A549 (cell line): ENCODE results near the gene ACSF3. TPM values are rescaled to one million over a fixed set of nuclear protein-coding genes. Genes with fewer than 3 reads are reported as not detected.

Source experiments
- ATAC-seq, 2 experiments: fragments of 200-7000 bp in 1 of 2; fragments of >200 bp in 1 of 2; cut with Nextera tagmentation in 1 of 2; cut with Tn5 transposase in 1 of 2; 3 replicates each; pipeline versions ENCODE4 v1.8.0 to v1.9.1; 2018 to 2020; ENCODE audit warnings: mild to moderate bottlenecking in 1 of 2, moderate library complexity in 1 of 2
- CTCF ChIA-PET: fragments of 300-600 bp; sonication (Branson Sonifier 250); formaldehyde crosslinking; extraction: SDS; loops from one replicate; lab custom pipeline; 2021; ENCODE audit warnings: antibody characterized with exemption, inconsistent platforms; lab: Yijun Ruan, JAX
- POLR2A ChIA-PET: fragments of 350-600 bp; formaldehyde crosslinking; extraction: SDS; loops from one replicate; lab custom pipeline; 2021; ENCODE audit warnings: antibody characterized with exemption, inconsistent platforms; lab: Yijun Ruan, JAX
- DNase-seq, 2 experiments: peaks; one replicate each; pipeline versions ENCODE4 v3.0.0 to v3.0.0-alpha.2; 2011 to 2016; ENCODE audit warnings: low read depth in 1 of 2, low spot score in 1 of 2
- FAIRE-seq: peaks from 2 replicates; lab custom pipeline; 2011; peaks lifted over from hg19 to GRCh38; lab: Jason Lieb, UNC
- H3K27ac ChIP-seq, 2 experiments: fragments of >200 bp; sonication (Bioruptor Twin); formaldehyde crosslinking; 3 replicates each; pipeline ENCODE4 v1.5.1; 2016 to 2017
- H3K4me1 ChIP-seq: fragments of >200 bp; sonication (Bioruptor Twin); formaldehyde crosslinking; 3 replicates; pipeline ENCODE4 v1.6.1; 2016
- H3K4me2 ChIP-seq: fragments of >200 bp; sonication (Bioruptor Twin); formaldehyde crosslinking; 3 replicates; pipeline ENCODE4 v1.6.1; 2016
- H3K4me3 ChIP-seq: fragments of >200 bp; sonication (Bioruptor Twin); formaldehyde crosslinking; 3 replicates; pipeline ENCODE4 v1.5.1; 2016
- H3K9me3 ChIP-seq: fragments of >200 bp; sonication (Bioruptor Twin); formaldehyde crosslinking; 3 replicates; pipeline ENCODE4 v1.6.1; 2016
- ATOH8 ChIP-seq: fragments of 250-450 bp; sonication (Bioruptor Pico); IDR thresholded peaks from 2 replicates; pipeline ENCODE4 v1.5.0; 2020; ENCODE audit warnings: low read depth, mild to moderate bottlenecking, moderate library complexity
- CBX2 ChIP-seq: fragments of 200-600 bp; sonication (generic); IDR thresholded peaks from 2 replicates; pipeline ENCODE4 v1.6.1; 2016; ENCODE audit warnings: low read depth, mild to moderate bottlenecking, borderline replicate concordance
- CEBPB ChIP-seq, 2 experiments: fragments of >200 bp in 1 of 2; sonication (Bioruptor Twin) in 1 of 2; formaldehyde crosslinking in 1 of 2; IDR thresholded peaks; 2 replicates each; pipeline ENCODE4 v1.6.1; 2012 to 2016
- CHD2 ChIP-seq: fragments of 150-350 bp; IDR thresholded peaks from 2 replicates; pipeline ENCODE4 v1.6.1; 2014; ENCODE audit warnings: low read length; ENCODE audit not compliant: partially characterized antibody
- E2F6 ChIP-seq: IDR thresholded peaks from 2 replicates; pipeline ENCODE4 v1.6.1; 2012; ENCODE audit warnings: low read depth, borderline replicate concordance
- FOSB ChIP-seq: fragments of 250-450 bp; sonication (Bioruptor Pico); IDR thresholded peaks from 2 replicates; pipeline ENCODE4 v1.5.0; 2020; ENCODE audit warnings: mild to moderate bottlenecking, moderate library complexity
- FOSL2 ChIP-seq, 2 experiments: fragments of 450-650 bp in 1 of 2; fragments of >200 bp in 1 of 2; sonication (Bioruptor Twin) in 1 of 2; formaldehyde crosslinking; IDR thresholded peaks; 2 replicates each; pipeline versions ENCODE4 v1.5.0 to v1.6.1; 2016 to 2020; ENCODE audit warnings: mild to moderate bottlenecking in 1 of 2, moderate library complexity in 1 of 2
- GATA3 ChIP-seq: IDR thresholded peaks from 2 replicates; pipeline ENCODE4 v1.6.1; 2012; ENCODE audit warnings: borderline replicate concordance
- HDAC2 ChIP-seq: fragments of 200-600 bp; sonication (generic); IDR thresholded peaks from 2 replicates; pipeline ENCODE4 v1.6.1; 2016
- HES2 ChIP-seq: fragments of >200 bp; sonication (Bioruptor Twin); formaldehyde crosslinking; IDR thresholded peaks from 2 replicates; pipeline ENCODE4 v1.6.1; 2016
- KDM1A ChIP-seq: fragments of 200-600 bp; sonication (generic); IDR thresholded peaks from 2 replicates; pipeline ENCODE4 v1.6.1; 2016; ENCODE audit warnings: low read depth, mild to moderate bottlenecking
- KDM5A ChIP-seq: fragments of 200-600 bp; sonication (generic); IDR thresholded peaks from 2 replicates; pipeline ENCODE4 v1.6.1; 2016; ENCODE audit warnings: antibody characterized with exemption, mild to moderate bottlenecking
- MAFK ChIP-seq: fragments of 450-650 bp; IDR thresholded peaks from 2 replicates; pipeline ENCODE4 v1.6.1; 2014; ENCODE audit not compliant: partially characterized antibody
- MAZ ChIP-seq: fragments of 150-350 bp; IDR thresholded peaks from 2 replicates; pipeline ENCODE4 v1.6.1; 2014; ENCODE audit warnings: antibody characterized with exemption, low read depth, low read length, borderline replicate concordance
- NFE2L2 ChIP-seq: fragments of 150-350 bp; conservative IDR thresholded peaks from 2 replicates; pipeline ENCODE4 v1.6.1; 2014; ENCODE audit warnings: low read length
- NPAS2 ChIP-seq: fragments of 250-450 bp; sonication (Bioruptor Pico); IDR thresholded peaks from 2 replicates; pipeline ENCODE4 v1.8.0; 2022; ENCODE audit warnings: mild to moderate bottlenecking, moderate library complexity, borderline replicate concordance
- NR3C1 ChIP-seq: fragments of >200 bp; sonication (Bioruptor Twin); formaldehyde crosslinking; IDR thresholded peaks from 3 replicates; pipeline ENCODE4 v1.6.1; 2017
- PBX3 ChIP-seq: IDR thresholded peaks from 2 replicates; pipeline ENCODE4 v1.6.1; 2012
- POLR2A ChIP-seq: IDR thresholded peaks from 2 replicates; pipeline ENCODE4 v1.6.1; 2012; ENCODE audit warnings: mild to moderate bottlenecking, low read length
- POLR2AphosphoS2 ChIP-seq: conservative IDR thresholded peaks from 2 replicates; pipeline ENCODE4 v1.6.1; 2012; ENCODE audit warnings: low read length, improper control_type of control experiment, inconsistent platforms
- SREBF2 ChIP-seq: fragments of 450-650 bp; IDR thresholded peaks from 2 replicates; pipeline ENCODE4 v1.6.1; 2014; ENCODE audit warnings: mild to moderate bottlenecking, moderate library complexity
- TP53 ChIP-seq: fragments of 250-450 bp; sonication (Bioruptor Pico); IDR thresholded peaks from 2 replicates; pipeline ENCODE4 v1.5.0; 2021; ENCODE audit warnings: mild to moderate bottlenecking, moderate library complexity
- ZC3H11A ChIP-seq: fragments of 450-650 bp; IDR thresholded peaks from 2 replicates; pipeline ENCODE4 v1.6.1; 2014; ENCODE audit warnings: antibody characterized with exemption, mild to moderate bottlenecking
- ZNF302 ChIP-seq: fragments of 250-450 bp; sonication (Bioruptor Pico); IDR thresholded peaks from 2 replicates; pipeline ENCODE4 v1.9.0; 2021; ENCODE audit warnings: inconsistent platforms, mild to moderate bottlenecking, moderate library complexity
- WGBS: methylation state at CpG from one replicate; pipeline ENCODE4 v1.1.6; 2017; ENCODE audit errors: missing lambda C conversion rate; 5-methylcytosine and 5-hydroxymethylcytosine counted together
- polyA plus RNA-seq, 4 experiments: library from polyadenylated mRNA; depleted of rRNA in 3 of 4; stranded (reverse); fragments of >200 nt; fragmentation: RNase III in 1 of 4; extraction: RNeasy Plus Mini Kit Qiagen cat#74134 plus additional on column Dnase treatment in 1 of 4; gene quantifications; 2 replicates in 3 of 4; 3 replicates in 1 of 4; pipeline ENCODE4 v1.2.3, GENCODE V29; 2011 to 2017
- TF ChIP-seq, protein P1 (sequence below): fragments of 450-650 bp; IDR thresholded peaks from 2 replicates; pipeline ENCODE4 v1.6.1; 2014; ENCODE audit warnings: antibody characterized with exemption
- TF ChIP-seq, protein P2 (sequence below): IDR thresholded peaks from 2 replicates; pipeline ENCODE4 v1.6.1; 2012
- TF ChIP-seq, protein P3 (sequence below): fragments of 250-450 bp; sonication (Bioruptor Pico); IDR thresholded peaks from 2 replicates; pipeline ENCODE4 v1.5.0; 2021; ENCODE audit warnings: mild to moderate bottlenecking, moderate library complexity, borderline replicate concordance
- TF ChIP-seq, protein P4 (sequence below): fragments of >200 bp; sonication (Bioruptor Twin); formaldehyde crosslinking; IDR thresholded peaks from 3 replicates; pipeline ENCODE4 v1.6.1; 2016

The ACSF3 gene
- polyA plus RNA-seq, 2 of the 4 experiments (the other 2 are of a cell fraction) = 9.8 to 13.1 TPM

GRCh38 chr16:89063768-89064320 lies 29.8 kb upstream of the ACSF3 start:
- ATAC-seq = no peak
- no peak for FAIRE-seq
- no peak overlapping the region for H3K4me3 ChIP-seq

GRCh38 chr16:89064606-89065457 lies 28.8 kb upstream of the ACSF3 start:
- no peak for TF ChIP-seq POLR2A
- TF ChIP-seq PBX3 = no peak
- no peak for TF ChIP-seq ZNF302
- no peak for TF ChIP-seq SREBF2
- TF ChIP-seq GATA3 = no peak
- no peak for TF ChIP-seq POLR2AphosphoS2
- no peak for TF ChIP-seq HES2
- TF ChIP-seq, protein P1, sequence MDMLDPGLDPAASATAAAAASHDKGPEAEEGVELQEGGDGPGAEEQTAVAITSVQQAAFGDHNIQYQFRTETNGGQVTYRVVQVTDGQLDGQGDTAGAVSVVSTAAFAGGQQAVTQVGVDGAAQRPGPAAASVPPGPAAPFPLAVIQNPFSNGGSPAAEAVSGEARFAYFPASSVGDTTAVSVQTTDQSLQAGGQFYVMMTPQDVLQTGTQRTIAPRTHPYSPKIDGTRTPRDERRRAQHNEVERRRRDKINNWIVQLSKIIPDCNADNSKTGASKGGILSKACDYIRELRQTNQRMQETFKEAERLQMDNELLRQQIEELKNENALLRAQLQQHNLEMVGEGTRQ = no peak
- TF ChIP-seq NPAS2 = no peak
- no peak for TF ChIP-seq MAFK
- TF ChIP-seq NR3C1 = no peak
- no peak for TF ChIP-seq E2F6
- TF ChIP-seq CEBPB (IDR thresholded peaks at IDR 0.05) = no peak
- TF ChIP-seq CHD2 = no peak
- no peak for TF ChIP-seq MAZ
- Histone ChIP-seq H3K9me3 (no peaks in the 10 kb centered on the region), H3K4me2 (no peak overlapping the region), H3K4me1 (no peaks in the 10 kb centered on the region), H3K27ac (no peak overlapping the region), H3K4me3 (no peak overlapping the region)
- no peak for FAIRE-seq
- ChIA-PET POLR2A (no interaction called here), CTCF (no interaction called here)
- DNase-seq = no peak
- WGBS = 79% methylated on average over 15 of the region's 32 CpGs
- ATAC-seq = peak in 1 of 2 experiments; percentile 10; a peak in 2 of 6 replicates

More at GRCh38 chr16:89063768-89064320, 29.8 kb upstream of the ACSF3 start:
- WGBS = 67% methylated on average over 9 of the region's 17 CpGs
- ChIA-PET CTCF (no interaction called here), POLR2A (no interaction called here)
- Histone ChIP-seq H3K27ac (no peak overlapping the region), H3K4me1 (no peaks in the 10 kb centered on the region), H3K4me2 (no peak overlapping the region), H3K9me3 (no peaks in the 10 kb centered on the region)
- no peak for DNase-seq
- TF ChIP-seq TP53 (CRISPR knock-in tag) (no peak), KDM1A (no peak), MAFK (no peak), NFE2L2 (no peak), FOSB (CRISPR knock-in tag) (no peak), NR3C1 (no peak), ATOH8 (CRISPR knock-in tag) (no peak), KDM5A (no peak), E2F6 (no peak), MAZ (no peak), HDAC2 (no peak), FOSL2 (IDR thresholded peaks at IDR 0.05) (no peak), FOSL2 (CRISPR knock-in tag; IDR thresholded peaks at IDR 0.05) (no peak), GATA3 (no peak), ZC3H11A (no peak), CBX2 (no peak)
- TF ChIP-seq, protein P2, sequence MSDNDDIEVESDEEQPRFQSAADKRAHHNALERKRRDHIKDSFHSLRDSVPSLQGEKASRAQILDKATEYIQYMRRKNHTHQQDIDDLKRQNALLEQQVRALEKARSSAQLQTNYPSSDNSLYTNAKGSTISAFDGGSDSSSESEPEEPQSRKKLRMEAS = no peak
- TF ChIP-seq, protein P3, sequence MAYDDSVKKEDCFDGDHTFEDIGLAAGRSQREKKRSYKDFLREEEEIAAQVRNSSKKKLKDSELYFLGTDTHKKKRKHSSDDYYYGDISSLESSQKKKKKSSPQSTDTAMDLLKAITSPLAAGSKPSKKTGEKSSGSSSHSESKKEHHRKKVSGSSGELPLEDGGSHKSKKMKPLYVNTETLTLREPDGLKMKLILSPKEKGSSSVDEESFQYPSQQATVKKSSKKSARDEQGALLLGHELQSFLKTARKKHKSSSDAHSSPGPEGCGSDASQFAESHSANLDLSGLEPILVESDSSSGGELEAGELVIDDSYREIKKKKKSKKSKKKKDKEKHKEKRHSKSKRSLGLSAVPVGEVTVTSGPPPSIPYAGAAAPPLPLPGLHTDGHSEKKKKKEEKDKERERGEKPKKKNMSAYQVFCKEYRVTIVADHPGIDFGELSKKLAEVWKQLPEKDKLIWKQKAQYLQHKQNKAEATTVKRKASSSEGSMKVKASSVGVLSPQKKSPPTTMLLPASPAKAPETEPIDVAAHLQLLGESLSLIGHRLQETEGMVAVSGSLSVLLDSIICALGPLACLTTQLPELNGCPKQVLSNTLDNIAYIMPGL (CRISPR knock-in tag) = no peak
- TF ChIP-seq, protein P4, sequence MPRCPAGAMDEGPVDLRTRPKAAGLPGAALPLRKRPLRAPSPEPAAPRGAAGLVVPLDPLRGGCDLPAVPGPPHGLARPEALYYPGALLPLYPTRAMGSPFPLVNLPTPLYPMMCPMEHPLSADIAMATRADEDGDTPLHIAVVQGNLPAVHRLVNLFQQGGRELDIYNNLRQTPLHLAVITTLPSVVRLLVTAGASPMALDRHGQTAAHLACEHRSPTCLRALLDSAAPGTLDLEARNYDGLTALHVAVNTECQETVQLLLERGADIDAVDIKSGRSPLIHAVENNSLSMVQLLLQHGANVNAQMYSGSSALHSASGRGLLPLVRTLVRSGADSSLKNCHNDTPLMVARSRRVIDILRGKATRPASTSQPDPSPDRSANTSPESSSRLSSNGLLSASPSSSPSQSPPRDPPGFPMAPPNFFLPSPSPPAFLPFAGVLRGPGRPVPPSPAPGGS = no peak
